CD4-positive, alpha-beta T cell treated with Interleukin-6 for 4 hours (primary cell): ENCODE data around the gene RBFOX1.

ENCODE experiments used
- DNase-seq: peaks from one replicate; pipeline ENCODE4 v3.0.0-alpha.2; 2020; ENCODE audit warnings: mixed read lengths

RBFOX1 gene

DNA sequence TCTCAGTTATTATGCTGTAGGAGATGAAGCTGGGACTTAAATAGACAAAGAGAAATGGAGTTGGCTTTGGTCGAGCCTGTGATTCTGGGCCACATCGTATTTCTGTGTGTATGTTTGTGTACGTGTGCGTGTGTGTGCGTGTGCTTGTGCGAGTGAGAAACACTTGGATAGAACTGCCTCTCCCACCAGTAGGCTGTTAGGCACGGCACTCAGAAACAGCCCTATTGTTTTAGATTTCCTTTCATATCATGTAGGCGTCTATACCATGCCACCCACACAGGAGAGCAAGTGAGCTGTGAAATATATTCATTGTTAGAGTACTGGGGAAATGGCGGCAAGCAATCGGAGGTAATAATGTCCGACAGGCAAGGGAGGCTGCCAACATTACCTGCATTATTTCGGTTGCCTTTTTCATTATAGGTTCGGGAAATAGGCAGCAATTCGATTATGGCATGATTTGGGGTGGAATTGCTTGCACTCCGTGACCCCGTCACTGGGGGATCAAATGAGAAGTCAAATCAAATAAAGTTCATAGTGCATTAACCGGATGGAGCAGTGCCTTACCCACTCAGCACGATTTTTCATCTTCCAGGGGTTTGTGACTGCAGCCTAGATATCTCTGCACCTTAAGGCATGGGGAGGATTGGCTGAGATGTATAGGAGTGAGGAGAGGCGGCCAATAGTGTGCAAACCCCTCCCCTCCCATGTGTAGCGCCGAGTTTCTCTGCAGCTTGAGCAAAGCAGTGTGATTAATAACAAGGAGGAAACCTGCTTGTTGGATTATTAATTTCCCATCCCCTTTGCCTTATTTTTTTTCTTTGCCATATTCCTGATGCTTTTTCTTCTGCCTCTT lies 89.6 kb downstream of the RBFOX1 start:
- DNase-seq: no peak

DNA sequence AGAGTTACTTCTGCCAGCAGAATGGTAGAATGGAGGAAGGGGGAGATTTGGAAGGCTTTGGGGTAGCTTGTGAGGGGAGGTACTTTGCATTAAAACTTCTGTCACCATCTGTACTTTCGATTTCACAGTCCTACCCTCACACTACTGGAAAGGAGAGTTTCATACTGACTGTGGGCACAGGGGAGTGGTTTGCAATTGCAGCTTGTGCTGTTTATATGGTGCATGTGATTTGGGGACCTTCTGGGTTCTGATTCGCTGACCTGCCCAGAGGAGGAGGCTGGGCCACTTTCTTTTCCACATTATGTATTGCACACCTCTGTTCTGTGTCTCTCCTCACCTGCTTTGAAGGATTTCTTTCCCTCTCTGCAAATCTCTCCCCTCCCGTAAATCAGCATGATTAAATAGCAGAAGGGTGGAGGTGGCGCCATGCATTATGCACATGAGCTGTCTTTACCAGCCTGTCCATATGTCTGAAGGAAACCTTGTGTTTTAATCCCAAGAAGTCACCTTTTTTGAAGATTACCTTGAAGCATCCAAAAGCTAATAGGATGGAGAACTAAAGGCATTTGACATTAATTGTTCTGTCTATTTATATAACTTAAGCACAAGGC lies 90.9 kb downstream of the RBFOX1 start:
- DNase-seq: no peak

- DNase-seq: no peak
Measured at GRCh38 chr16:7426161-7426560, 93.5 kb downstream of the RBFOX1 start.

DNA sequence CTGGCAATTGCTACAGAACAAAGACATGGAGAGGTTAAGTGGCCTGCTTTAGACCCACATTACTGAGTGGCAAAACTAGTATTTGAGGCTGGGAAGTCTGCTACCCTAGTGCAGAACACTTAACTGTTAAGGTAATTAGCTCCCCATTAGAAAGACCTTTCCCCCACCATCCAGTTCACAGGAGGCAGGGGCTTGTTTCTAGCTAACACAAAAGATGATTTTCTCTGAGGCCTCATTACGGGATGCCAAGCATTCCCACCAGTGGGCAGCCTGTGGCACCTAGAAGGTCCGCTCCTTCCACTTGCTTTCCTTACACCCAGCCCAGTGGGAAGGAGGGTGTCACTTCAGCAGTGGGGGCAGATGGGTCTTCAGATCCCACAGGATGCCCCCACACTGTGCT lies 99.1 kb downstream of the RBFOX1 start:
- DNase-seq: no peak

- DNase-seq: no peak
Measured at GRCh38 chr16:7436306-7436705, 103.7 kb downstream of the RBFOX1 start.

GRCh38 chr16:7437135-7437804 lies 104.6 kb downstream of the RBFOX1 start:
- no peak for DNase-seq

DNA sequence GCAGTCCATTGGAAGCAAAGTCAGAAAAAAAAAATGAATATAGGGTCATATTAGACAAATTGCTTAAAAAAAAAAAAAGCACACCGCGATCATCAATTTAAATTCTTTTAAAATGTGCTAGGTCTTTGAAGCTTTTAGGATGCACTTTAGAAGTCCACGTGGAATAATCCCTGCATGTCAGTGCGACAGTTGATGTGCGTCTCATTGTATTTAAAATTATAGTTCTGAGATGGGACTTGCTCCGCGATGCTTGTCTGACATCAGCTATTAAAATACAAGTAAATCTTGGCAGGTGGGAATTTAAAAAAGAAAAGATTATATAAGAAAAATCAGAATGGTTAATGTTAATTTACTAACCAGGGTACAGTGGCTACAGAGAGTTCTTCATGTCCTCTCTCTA lies 105.2 kb downstream of the RBFOX1 start:
- DNase-seq: no peak

GRCh38 chr16:7438601-7439000 lies 106.0 kb downstream of the RBFOX1 start:
- DNase-seq: no peak

- no peak for DNase-seq
Measured at GRCh38 chr16:7439518-7439917, 106.9 kb downstream of the RBFOX1 start.

GRCh38 chr16:7440886-7441400 lies 108.3 kb downstream of the RBFOX1 start:
- no peak for DNase-seq

GRCh38 chr16:7442050-7442449 lies 109.4 kb downstream of the RBFOX1 start:
- no peak for DNase-seq

DNA sequence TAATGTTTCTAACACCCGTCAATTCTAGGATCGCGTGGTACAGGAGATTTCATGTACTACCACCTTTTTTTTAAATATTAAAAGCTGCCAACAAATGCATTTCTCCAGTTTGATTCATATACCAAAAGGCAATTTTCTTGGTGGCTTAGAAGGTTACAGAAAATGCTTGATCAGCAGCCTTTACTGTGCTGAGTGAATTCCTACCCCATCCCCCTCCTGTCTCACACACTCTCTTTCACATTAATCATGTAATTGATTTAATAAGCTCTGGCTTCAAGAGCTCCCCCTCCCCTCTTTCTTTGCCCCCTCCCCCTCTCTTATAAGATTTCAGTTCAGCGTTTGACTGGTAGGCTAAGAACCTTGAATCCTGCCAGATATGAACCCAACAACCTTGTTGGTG lies 110.5 kb downstream of the RBFOX1 start:
- no peak for DNase-seq

GRCh38 chr16:7443648-7444365 lies 111.2 kb downstream of the RBFOX1 start:
- DNase-seq: no peak

DNA sequence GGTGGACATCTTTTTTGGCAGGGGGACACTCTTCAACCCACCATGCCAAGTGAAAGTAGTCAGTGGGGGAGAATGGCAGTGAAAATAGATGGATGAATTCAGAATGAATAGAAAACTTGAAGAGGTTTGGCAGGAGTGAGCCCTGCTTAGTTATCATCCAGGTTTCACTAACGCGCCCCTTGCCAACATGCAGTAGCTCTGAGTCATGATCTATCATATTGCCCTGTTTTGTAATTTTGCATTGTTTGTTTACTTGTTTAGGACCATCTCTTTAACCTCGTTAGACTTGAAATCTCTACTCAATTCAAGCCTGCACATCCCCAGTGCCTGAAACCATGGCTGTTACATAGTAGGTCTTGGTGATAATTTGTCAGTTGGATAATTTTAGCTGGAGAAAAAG lies 116.7 kb downstream of the RBFOX1 start:
- no peak for DNase-seq

DNA sequence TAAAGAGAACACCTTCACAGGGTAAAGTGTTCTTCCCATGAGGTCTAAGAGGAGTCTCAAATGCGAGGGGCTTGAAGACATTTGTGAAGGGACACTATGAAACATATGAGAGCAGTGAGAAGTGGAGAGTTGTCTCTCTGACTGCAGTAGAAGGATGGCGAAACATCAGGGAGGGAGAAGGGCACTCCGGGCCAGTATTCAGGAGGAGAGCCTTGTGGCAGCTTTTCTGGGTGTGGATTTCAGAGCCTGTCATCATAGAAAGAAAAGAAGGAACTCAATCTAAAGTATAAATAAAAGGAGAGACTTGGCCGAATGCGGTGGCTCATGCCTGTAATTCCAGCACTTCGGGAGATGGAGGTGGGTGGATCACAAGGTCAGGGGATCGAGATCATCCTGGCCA lies 117.2 kb downstream of the RBFOX1 start:
- no peak for DNase-seq

- no peak for DNase-seq
Measured at GRCh38 chr16:7450440-7450839, 117.8 kb downstream of the RBFOX1 start.

DNA sequence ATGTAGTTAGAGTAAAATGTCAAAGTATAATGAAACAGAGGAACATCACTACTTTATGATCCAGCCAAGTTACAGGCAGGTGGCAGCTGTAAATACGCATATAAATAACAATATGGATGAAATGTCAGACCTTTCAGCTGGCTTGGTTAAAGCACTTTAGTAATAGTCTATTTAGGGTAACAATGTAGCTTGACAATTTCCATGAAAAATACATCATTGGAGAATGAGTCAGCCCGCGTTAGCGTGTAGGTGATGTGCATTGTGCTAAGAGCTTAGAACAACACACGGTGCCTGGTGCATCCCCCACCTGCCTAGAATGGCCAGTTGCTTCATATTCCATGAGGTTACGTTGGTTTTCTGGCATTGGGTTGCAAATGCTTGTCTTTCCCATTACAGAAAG lies 119.4 kb downstream of the RBFOX1 start:
- no peak for DNase-seq

DNA sequence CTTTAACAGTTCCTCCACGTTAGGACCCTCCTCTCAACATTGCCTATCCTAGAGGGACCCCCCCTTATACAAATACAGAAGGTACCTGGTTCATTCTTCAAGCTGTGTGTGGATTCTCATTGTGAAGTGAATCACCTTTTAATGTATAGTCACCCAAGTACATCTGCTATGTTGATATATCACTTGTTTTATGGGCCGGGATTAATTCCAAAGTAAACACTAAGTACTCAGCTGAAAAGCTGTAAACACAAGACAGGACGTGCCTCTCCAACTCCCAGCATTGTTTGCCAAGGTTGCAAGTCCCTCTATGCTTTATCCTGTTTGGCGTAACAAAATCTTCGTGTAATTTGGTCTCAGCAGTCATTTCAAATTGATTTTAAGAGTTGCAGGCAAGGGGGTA lies 123.6 kb downstream of the RBFOX1 start:
- no peak for DNase-seq

DNA sequence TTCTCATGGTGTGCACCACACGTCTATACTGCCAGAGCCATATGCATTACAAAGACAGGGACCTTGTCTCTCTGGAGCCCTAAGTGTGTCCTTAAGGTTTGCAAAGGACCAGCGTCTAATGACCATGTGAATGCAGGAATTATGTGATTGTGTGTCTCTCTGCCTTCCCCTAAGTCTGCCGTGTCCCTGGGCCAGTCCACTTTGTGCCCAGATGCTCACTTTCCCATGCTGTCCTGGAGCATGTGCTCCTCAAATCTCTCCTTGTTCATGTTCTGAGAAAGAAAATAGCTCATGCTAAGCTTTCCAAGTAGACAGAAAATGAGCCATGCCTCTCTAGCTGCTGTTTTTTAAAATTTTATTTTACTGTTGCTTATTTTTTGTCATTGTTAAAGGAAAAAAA lies 125.5 kb downstream of the RBFOX1 start:
- no peak for DNase-seq

- DNase-seq: no peak
Measured at GRCh38 chr16:7470344-7470743, 137.7 kb downstream of the RBFOX1 start.

DNA sequence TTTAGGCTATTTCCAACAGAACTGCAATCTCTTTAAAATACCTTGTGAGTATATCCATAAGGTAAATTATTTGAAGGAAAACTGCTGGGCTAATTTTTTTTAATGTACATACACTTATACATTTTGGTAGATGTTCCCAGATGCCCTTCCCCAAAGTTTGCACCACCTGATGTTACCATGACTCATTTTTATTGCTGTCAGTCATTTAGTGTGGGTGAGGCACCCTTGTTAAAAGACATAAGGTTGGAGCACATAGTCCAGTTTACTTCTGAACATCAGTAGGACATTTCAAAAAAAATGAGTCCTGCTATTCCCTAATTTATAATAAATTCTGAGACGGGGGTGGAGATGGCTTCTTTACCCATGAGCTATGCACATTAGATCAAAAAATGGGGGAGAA lies 138.6 kb downstream of the RBFOX1 start:
- DNase-seq: no peak

- DNase-seq: no peak
Measured at GRCh38 chr16:7482032-7482431, 149.4 kb downstream of the RBFOX1 start.

- DNase-seq: no peak
Measured at GRCh38 chr16:7482596-7483290, 150.1 kb downstream of the RBFOX1 start.
